HCT116 (cell line): ENCODE results near the gene RASGRF1. TPM values are rescaled to one million over a fixed set of nuclear protein-coding genes. Genes with fewer than 3 reads are reported as not detected.

Source experiments
- ATAC-seq: fragments of 200-7000 bp; cut with Tn5 transposase; 2 replicates; pipeline ENCODE4 v1.9.1; 2020; ENCODE audit warnings: mild to moderate bottlenecking, moderate library complexity
- BruUV-seq: library from RNA; stranded (reverse); fragments of 400-500 nt; replicated peaks from 2 replicates; lab custom pipeline; 2021; lab: Mats Ljungman, UMichigan
- CTCF ChIA-PET: fragments of 300-600 bp; sonication (Branson Sonifier 250); formaldehyde crosslinking; loops from one replicate; lab custom pipeline; 2021; ENCODE audit warnings: antibody characterized with exemption; lab: Charles Lee
- POLR2A ChIA-PET: fragments of 300-600, 350-600 bp; sonication (Branson Sonifier 250); formaldehyde crosslinking; loops from one replicate; lab custom pipeline; 2021; ENCODE audit warnings: antibody characterized with exemption; lab: Charles Lee
- RAD21 ChIA-PET, 2 experiments: fragments of 300-600 bp; sonication (Branson Sonifier 250); formaldehyde crosslinking; loops; one replicate each; lab custom pipeline; 2023; ENCODE audit warnings: low total read pairs in 2 of 2; ENCODE audit not compliant: uncharacterized antibody in 2 of 2, unreplicated experiment in 2 of 2, low non-redundant PET in 1 of 2; lab: Charles Lee
- DNase-seq: peaks from one replicate; pipeline ENCODE4 v3.0.0-alpha.2; 2010; ENCODE audit warnings: low read depth, low spot score
- H2AFZ ChIP-seq: fragments of 200-600 bp; shearing (Covaris generic), sonication (generic); 2 replicates; pipeline ENCODE4 v1.6.1; 2017; ENCODE audit warnings: low read depth, mixed run types, mixed read lengths, antibody characterized with exemption, low read length; ENCODE audit not compliant: poor library complexity, severe bottlenecking
- H3K27ac ChIP-seq: 2 replicates; pipeline ENCODE4 v1.5.1; 2012; ENCODE audit warnings: low read depth, low read length
- H3K27me3 ChIP-seq: fragments of 200-600 bp; sonication (generic); 2 replicates; pipeline ENCODE4 v1.6.1; 2016; ENCODE audit warnings: mixed run types, low read length, mixed read lengths; ENCODE audit not compliant: insufficient read depth
- H3K36me3 ChIP-seq, 2 experiments: fragments of 200-500 bp in 1 of 2; fragments of 200-600 bp in 1 of 2; sonication (Bioruptor generic) in 1 of 2; sonication (generic) in 1 of 2; 2 replicates each; pipeline versions ENCODE4 v1.5.1 to v1.6.1; 2014 to 2016; ENCODE audit warnings: low read length in 2 of 2, inconsistent platforms in 1 of 2, mixed read lengths in 1 of 2, mixed run types in 1 of 2; ENCODE audit not compliant: insufficient read depth in 2 of 2, control insufficient read depth in 1 of 2
- H3K4me1 ChIP-seq, 2 experiments: fragments of 200-600 bp in 1 of 2; sonication (generic) in 1 of 2; 2 replicates each; pipeline versions ENCODE4 v1.5.1 to v1.6.1; 2012 to 2017; ENCODE audit warnings: low read length in 2 of 2, inconsistent platforms in 1 of 2, mild to moderate bottlenecking in 1 of 2, mixed read lengths in 1 of 2, mixed run types in 1 of 2, moderate library complexity in 1 of 2; ENCODE audit not compliant: insufficient read depth in 2 of 2, control insufficient read depth in 1 of 2
- H3K4me2 ChIP-seq: fragments of 200-600 bp; sonication (generic); 2 replicates; pipeline ENCODE4 v1.6.1; 2017; ENCODE audit warnings: mixed run types, low read length, mixed read lengths
- H3K4me3 ChIP-seq, 2 experiments: fragments of 200-600 bp in 1 of 2; sonication (generic) in 1 of 2; replicated peaks in 1 of 2; 2 replicates each; pipeline ENCODE4 v1.5.1; 2011 to 2016; ENCODE audit warnings: low read length in 2 of 2, control low read depth in 1 of 2, low read depth in 1 of 2, mild to moderate bottlenecking in 1 of 2, mixed read lengths in 1 of 2, mixed run types in 1 of 2
- H3K79me2 ChIP-seq: fragments of 200-600 bp; sonication (generic); 2 replicates; pipeline ENCODE4 v1.6.1; 2017; ENCODE audit warnings: mild to moderate bottlenecking, mixed run types, low read length, moderate library complexity, mixed read lengths; ENCODE audit not compliant: insufficient read depth
- H3K9ac ChIP-seq: fragments of 200-600 bp; sonication (generic); 2 replicates; pipeline ENCODE4 v1.6.1; 2016; ENCODE audit warnings: low read length, mixed read lengths
- H3K9me2 ChIP-seq: fragments of 200-600 bp; sonication (generic), shearing (Covaris generic); 2 replicates; pipeline ENCODE4 v1.6.1; 2017; ENCODE audit warnings: mixed run types, mild to moderate bottlenecking, moderate library complexity; ENCODE audit not compliant: insufficient read depth
- H3K9me3 ChIP-seq, 2 experiments: fragments of 200-500 bp in 1 of 2; fragments of 200-600 bp in 1 of 2; sonication (Bioruptor generic) in 1 of 2; sonication (generic) in 1 of 2; 2 replicates each; pipeline ENCODE4 v1.6.1; 2014 to 2017; ENCODE audit warnings: low read length in 2 of 2, mixed read lengths in 2 of 2, inconsistent platforms in 1 of 2, low read depth in 1 of 2, mild to moderate bottlenecking in 1 of 2, mixed run types in 1 of 2, moderate library complexity in 1 of 2; ENCODE audit not compliant: control insufficient read depth in 1 of 2, insufficient read depth in 1 of 2
- H4K20me1 ChIP-seq: fragments of 200-600 bp; sonication (generic), shearing (Covaris generic); 2 replicates; pipeline ENCODE4 v1.6.1; 2017; ENCODE audit warnings: mixed run types, mild to moderate bottlenecking, moderate library complexity; ENCODE audit not compliant: insufficient read depth
- ATF3 ChIP-seq: IDR thresholded peaks from 2 replicates; pipeline ENCODE4 v1.6.1; 2012
- ELF1 ChIP-seq: IDR thresholded peaks from 2 replicates; pipeline ENCODE4 v1.6.1; 2012; ENCODE audit warnings: low read depth, borderline replicate concordance
- EZH2phosphoT487 ChIP-seq: fragments of 200-600 bp; IDR thresholded peaks from 2 replicates; pipeline ENCODE4 v1.6.1; 2018; ENCODE audit warnings: antibody characterized with exemption, borderline replicate concordance
- FOSL1 ChIP-seq: IDR thresholded peaks from 2 replicates; pipeline ENCODE4 v1.6.1; 2012; ENCODE audit warnings: low read depth
- JUND ChIP-seq: IDR thresholded peaks from 2 replicates; pipeline ENCODE4 v1.6.1; 2012
- MAX ChIP-seq: IDR thresholded peaks from 2 replicates; pipeline ENCODE4 v1.6.1; 2012
- POLR2A ChIP-seq: IDR thresholded peaks from 2 replicates; pipeline ENCODE4 v1.7.0; 2011; ENCODE audit warnings: borderline replicate concordance; ENCODE audit not compliant: insufficient read depth, insufficient read length; ENCODE audit errors: extremely low read depth
- POLR2AphosphoS5 ChIP-seq: IDR thresholded peaks from 2 replicates; pipeline ENCODE4 v1.6.1; 2011; ENCODE audit warnings: mild to moderate bottlenecking, low read depth, low read length, moderate library complexity
- RAD21 ChIP-seq: IDR thresholded peaks from 2 replicates; pipeline ENCODE4 v1.6.1; 2012; ENCODE audit warnings: low read depth, mild to moderate bottlenecking
- ZFX ChIP-seq: fragments of 450-650 bp; IDR thresholded peaks from 2 replicates; pipeline ENCODE4 v1.6.1; 2017
- ZNF274 ChIP-seq: fragments of 200-500 bp; sonication (Bioruptor generic); IDR thresholded peaks from 2 replicates; pipeline ENCODE4 v1.6.1; 2014; ENCODE audit warnings: mild to moderate bottlenecking, low read depth, low read length, inconsistent platforms
- intact Hi-C: fragments of 100-400 bp; cut with micrococcal nuclease; formaldehyde crosslinking; loops from 2 replicates; pipeline ENCODE4 v1.10.0; 2022
- total RNA-seq: library from RNA; stranded (reverse); gene quantifications from one replicate; pipeline ENCODE4 v1.2.1, GENCODE V29; 2021; ENCODE audit not compliant: unreplicated experiment
- TF ChIP-seq, protein P1 (sequence below): IDR thresholded peaks from 2 replicates; pipeline ENCODE4 v1.6.1; 2012; ENCODE audit warnings: low read depth
- TF ChIP-seq, protein P2 (sequence below), 3 experiments: fragments of 200-600 bp in 1 of 3; sonication (generic) in 1 of 3; IDR thresholded peaks in 2 of 3; conservative IDR thresholded peaks in 1 of 3; 2 replicates each; pipeline ENCODE4 v1.5.1; 2012 to 2017; ENCODE audit warnings: low read depth in 2 of 3, low read length in 2 of 3, antibody characterized with exemption in 1 of 3, borderline replicate concordance in 1 of 3, control low read depth in 1 of 3, mild to moderate bottlenecking in 1 of 3, mixed read lengths in 1 of 3, mixed run types in 1 of 3, moderate library complexity in 1 of 3; ENCODE audit not compliant: insufficient read depth in 1 of 3

RASGRF1 gene
- total RNA-seq, 1 experiment from 2014 or later = 2.4 TPM

- DNase-seq = no peak
- H3K27ac ChIP-seq = no peak overlapping the region
- no peaks in the 10 kb centered on the region for H3K4me1 ChIP-seq
- ATAC-seq = no peak
- no peaks in the 10 kb centered on the region for H3K79me2 ChIP-seq
- no TSS peak for BruUV-seq
- no peaks in the 10 kb centered on the region for H4K20me1 ChIP-seq
- RAD21 ChIA-PET = no interaction called here
- H3K9me3 ChIP-seq = no peaks in the 10 kb centered on the region
- H3K27me3 ChIP-seq = peaks cover 9% of the 10 kb centered on the region; the same call in 1 of the 2 replicates
- no peak overlapping the region for H3K4me3 ChIP-seq
- no peak overlapping the region for H2AFZ ChIP-seq
- H3K9ac ChIP-seq = no peak overlapping the region
- H3K9me2 ChIP-seq = no peaks in the 10 kb centered on the region
- CTCF ChIA-PET = no interaction called here
- intact Hi-C loops = no loop called here
- no peaks in the 10 kb centered on the region for H3K36me3 ChIP-seq
- no peak overlapping the region for H3K4me2 ChIP-seq
- TF ChIP-seq ZNF274 (no peak), ATF3 (no peak), EZH2phosphoT487 (no peak), JUND (no peak), ZFX (no peak), FOSL1 (no peak), ELF1 (no peak), MAX (no peak), POLR2AphosphoS5 (no peak), RAD21 (no peak), POLR2A (no peak)
- TF ChIP-seq, protein P1, sequence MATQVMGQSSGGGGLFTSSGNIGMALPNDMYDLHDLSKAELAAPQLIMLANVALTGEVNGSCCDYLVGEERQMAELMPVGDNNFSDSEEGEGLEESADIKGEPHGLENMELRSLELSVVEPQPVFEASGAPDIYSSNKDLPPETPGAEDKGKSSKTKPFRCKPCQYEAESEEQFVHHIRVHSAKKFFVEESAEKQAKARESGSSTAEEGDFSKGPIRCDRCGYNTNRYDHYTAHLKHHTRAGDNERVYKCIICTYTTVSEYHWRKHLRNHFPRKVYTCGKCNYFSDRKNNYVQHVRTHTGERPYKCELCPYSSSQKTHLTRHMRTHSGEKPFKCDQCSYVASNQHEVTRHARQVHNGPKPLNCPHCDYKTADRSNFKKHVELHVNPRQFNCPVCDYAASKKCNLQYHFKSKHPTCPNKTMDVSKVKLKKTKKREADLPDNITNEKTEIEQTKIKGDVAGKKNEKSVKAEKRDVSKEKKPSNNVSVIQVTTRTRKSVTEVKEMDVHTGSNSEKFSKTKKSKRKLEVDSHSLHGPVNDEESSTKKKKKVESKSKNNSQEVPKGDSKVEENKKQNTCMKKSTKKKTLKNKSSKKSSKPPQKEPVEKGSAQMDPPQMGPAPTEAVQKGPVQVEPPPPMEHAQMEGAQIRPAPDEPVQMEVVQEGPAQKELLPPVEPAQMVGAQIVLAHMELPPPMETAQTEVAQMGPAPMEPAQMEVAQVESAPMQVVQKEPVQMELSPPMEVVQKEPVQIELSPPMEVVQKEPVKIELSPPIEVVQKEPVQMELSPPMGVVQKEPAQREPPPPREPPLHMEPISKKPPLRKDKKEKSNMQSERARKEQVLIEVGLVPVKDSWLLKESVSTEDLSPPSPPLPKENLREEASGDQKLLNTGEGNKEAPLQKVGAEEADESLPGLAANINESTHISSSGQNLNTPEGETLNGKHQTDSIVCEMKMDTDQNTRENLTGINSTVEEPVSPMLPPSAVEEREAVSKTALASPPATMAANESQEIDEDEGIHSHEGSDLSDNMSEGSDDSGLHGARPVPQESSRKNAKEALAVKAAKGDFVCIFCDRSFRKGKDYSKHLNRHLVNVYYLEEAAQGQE = no peak
- TF ChIP-seq, protein P2, sequence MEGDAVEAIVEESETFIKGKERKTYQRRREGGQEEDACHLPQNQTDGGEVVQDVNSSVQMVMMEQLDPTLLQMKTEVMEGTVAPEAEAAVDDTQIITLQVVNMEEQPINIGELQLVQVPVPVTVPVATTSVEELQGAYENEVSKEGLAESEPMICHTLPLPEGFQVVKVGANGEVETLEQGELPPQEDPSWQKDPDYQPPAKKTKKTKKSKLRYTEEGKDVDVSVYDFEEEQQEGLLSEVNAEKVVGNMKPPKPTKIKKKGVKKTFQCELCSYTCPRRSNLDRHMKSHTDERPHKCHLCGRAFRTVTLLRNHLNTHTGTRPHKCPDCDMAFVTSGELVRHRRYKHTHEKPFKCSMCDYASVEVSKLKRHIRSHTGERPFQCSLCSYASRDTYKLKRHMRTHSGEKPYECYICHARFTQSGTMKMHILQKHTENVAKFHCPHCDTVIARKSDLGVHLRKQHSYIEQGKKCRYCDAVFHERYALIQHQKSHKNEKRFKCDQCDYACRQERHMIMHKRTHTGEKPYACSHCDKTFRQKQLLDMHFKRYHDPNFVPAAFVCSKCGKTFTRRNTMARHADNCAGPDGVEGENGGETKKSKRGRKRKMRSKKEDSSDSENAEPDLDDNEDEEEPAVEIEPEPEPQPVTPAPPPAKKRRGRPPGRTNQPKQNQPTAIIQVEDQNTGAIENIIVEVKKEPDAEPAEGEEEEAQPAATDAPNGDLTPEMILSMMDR (IDR thresholded peaks at IDR 0.05 in 2 of 3, conservative IDR thresholded peaks at IDR 0.05 in 1 of 3; ENCODE audit: borderline replicate concordance in 1 of 3, insufficient read depth in 1 of 3, low read depth in 2 of 3, low read length in 2 of 3) = no peak
- POLR2A ChIA-PET = no interaction called here
Observed at GRCh38 chr15:79078003-79078402, 12.6 kb downstream of the RASGRF1 start.
